Keratinocyte (primary cell): ENCODE results near the gene TSHZ1. TPM values are rescaled to one million over a fixed set of nuclear protein-coding genes. Genes with fewer than 3 reads are reported as not detected.

Source experiments
- DNase-seq: peaks from one replicate; pipeline ENCODE4 v3.0.0-alpha.2; 2011; ENCODE audit warnings: low read depth, missing footprints, low spot score
- FAIRE-seq: peaks from 2 replicates; lab custom pipeline; 2011; peaks lifted over from hg19 to GRCh38; lab: Jason Lieb, UNC
- H2AFZ ChIP-seq: 2 replicates; pipeline ENCODE4 v1.6.0; 2012; ENCODE audit warnings: low read length, control low read depth, inconsistent platforms; ENCODE audit not compliant: control insufficient read depth
- H3K27ac ChIP-seq: 2 replicates; pipeline ENCODE4 v1.5.1; 2011; ENCODE audit warnings: low read length; ENCODE audit not compliant: control insufficient read depth, insufficient read depth
- H3K27me3 ChIP-seq: 3 replicates; pipeline ENCODE4 v1.6.0; 2011; ENCODE audit warnings: low read length; ENCODE audit not compliant: control insufficient read depth, insufficient read depth; ENCODE audit errors: extremely low read depth
- H3K36me3 ChIP-seq, 2 experiments: 2 replicates in 1 of 2; 3 replicates in 1 of 2; pipeline ENCODE4 v1.5.1; 2011; ENCODE audit warnings: low read length in 2 of 2, mild to moderate bottlenecking in 1 of 2; ENCODE audit not compliant: control insufficient read depth in 2 of 2, insufficient read depth in 2 of 2; ENCODE audit errors: extremely low read depth in 1 of 2
- H3K4me1 ChIP-seq: 3 replicates; pipeline ENCODE4 v1.5.1; 2011; ENCODE audit warnings: low read length; ENCODE audit not compliant: control insufficient read depth, insufficient read depth; ENCODE audit errors: extremely low read depth
- H3K4me2 ChIP-seq: 3 replicates; pipeline ENCODE4 v1.6.0; 2011; ENCODE audit warnings: low read depth, low read length; ENCODE audit not compliant: control insufficient read depth, insufficient read depth; ENCODE audit errors: extremely low read depth
- H3K4me3 ChIP-seq, 3 experiments: fragments of 200-600 bp in 1 of 3; sonication (generic) in 1 of 3; 2 replicates in 2 of 3; 3 replicates in 1 of 3; pipeline ENCODE4 v1.5.1; 2011 to 2016; ENCODE audit warnings: low read length in 3 of 3, mild to moderate bottlenecking in 3 of 3, control low read depth in 2 of 3, inconsistent platforms in 1 of 3, low read depth in 1 of 3, mixed read lengths in 1 of 3, mixed run types in 1 of 3, moderate library complexity in 1 of 3; ENCODE audit not compliant: control insufficient read depth in 2 of 3, insufficient read depth in 2 of 3; ENCODE audit errors: extremely low read depth in 1 of 3
- H3K79me2 ChIP-seq: 2 replicates; pipeline ENCODE4 v1.6.0; 2012; ENCODE audit warnings: low read length; ENCODE audit not compliant: control insufficient read depth, insufficient read depth
- H3K9ac ChIP-seq: 3 replicates; pipeline ENCODE4 v1.6.0; 2011; ENCODE audit warnings: low read length; ENCODE audit not compliant: control insufficient read depth, insufficient read depth; ENCODE audit errors: extremely low read depth
- H3K9me1 ChIP-seq: 3 replicates; pipeline ENCODE4 v1.6.0; 2011; ENCODE audit warnings: low read length; ENCODE audit not compliant: control insufficient read depth, insufficient read depth; ENCODE audit errors: extremely low read depth
- H3K9me3 ChIP-seq: 2 replicates; pipeline ENCODE4 v1.5.1; 2012; ENCODE audit warnings: low read depth, low read length; ENCODE audit not compliant: control insufficient read depth
- H4K20me1 ChIP-seq: 3 replicates; pipeline ENCODE4 v1.6.0; 2011; ENCODE audit warnings: low read length; ENCODE audit not compliant: control insufficient read depth, insufficient read depth; ENCODE audit errors: extremely low read depth
- EZH2 ChIP-seq: IDR thresholded peaks from one replicate; pipeline ENCODE4 v1.6.1; 2012; ENCODE audit warnings: inconsistent platforms, mild to moderate bottlenecking, low read length, moderate library complexity
- dilution Hi-C: fragments of 300-500 bp; cut with MboI; formaldehyde crosslinking; loops from one replicate; pipeline ENCODE4 v1.7.0; 2020; ENCODE audit warnings: low sequenced_read_pairs; ENCODE audit not compliant: extremely low pct_ligation_motif_present
- polyA plus RNA-seq, 5 experiments: library from polyadenylated mRNA; depleted of rRNA in 3 of 5; stranded (reverse) in 3 of 5; stranded (forward) in 1 of 5; unstranded in 1 of 5; fragments of >200 nt; gene quantifications; 1 replicate in 1 of 5; 2 replicates in 3 of 5; 3 replicates in 1 of 5; pipeline versions ENCODE4 v1.2.1 to v1.2.3, GENCODE V29; 2011 to 2012; ENCODE audit warnings: missing spikeins in 2 of 5, low read depth in 1 of 5, low replicate concordance in 1 of 5
- TF ChIP-seq, protein P1 (sequence below), 3 experiments: IDR thresholded peaks in 1 of 3; conservative IDR thresholded peaks in 1 of 3; optimal IDR thresholded peaks in 1 of 3; 2 replicates in 2 of 3; 3 replicates in 1 of 3; pipeline versions ENCODE3 to v1.5.1; 2011; ENCODE audit warnings: low read length in 3 of 3, mild to moderate bottlenecking in 3 of 3, moderate library complexity in 2 of 3, control low read depth in 1 of 3, inconsistent platforms in 1 of 3; ENCODE audit not compliant: insufficient read depth in 2 of 3; ENCODE audit errors: extremely low read depth in 1 of 3

Gene TSHZ1
- polyA plus RNA-seq, 1 donor (not counting 4 experiments of a cell fraction or from before 2014, with no cell fraction given) = 2.2 TPM

- dilution Hi-C loops = no loop called here
These were observed 38.5 kb downstream of the TSHZ1 start for GRCh38 chr18:75249175-75249518.

DNA sequence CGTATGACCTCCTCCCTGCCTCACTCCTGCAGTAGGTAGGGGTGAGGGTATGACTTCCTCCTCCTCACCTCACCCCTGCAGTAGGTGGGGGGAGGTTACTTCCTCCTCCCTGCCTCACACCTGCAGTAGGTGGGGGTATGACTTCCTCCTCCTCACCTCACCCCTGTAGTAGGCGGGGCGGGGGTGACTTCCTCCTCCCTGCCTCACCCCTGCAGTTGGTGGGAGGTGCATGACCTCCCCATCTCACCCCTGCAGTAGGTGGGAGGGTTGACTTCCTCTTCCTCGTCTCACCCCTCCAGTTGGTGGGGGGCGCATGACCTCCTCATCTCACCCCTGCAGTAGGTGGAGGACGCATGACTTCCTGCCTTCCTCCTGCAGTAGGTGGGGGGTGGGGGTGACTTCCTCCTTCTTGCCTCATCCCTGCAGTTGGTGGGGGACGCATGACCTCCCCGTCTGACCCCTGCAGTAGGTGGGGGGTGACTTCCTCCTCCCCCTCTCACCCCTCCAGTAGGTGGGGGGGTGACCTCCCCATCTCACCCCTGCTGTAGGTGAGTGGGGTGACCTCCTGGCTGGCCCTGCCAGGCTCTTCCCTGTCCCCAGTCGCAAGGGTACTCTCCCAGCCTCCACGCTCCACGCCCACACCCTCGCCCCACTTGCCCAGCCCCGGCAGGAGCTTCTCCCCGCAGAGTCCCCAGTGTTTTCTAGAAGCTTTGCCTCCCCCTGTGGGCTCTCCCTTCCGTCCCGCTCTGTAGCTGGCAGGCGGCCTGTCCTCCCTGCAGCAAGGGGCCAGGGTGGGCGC, 39.3 kb downstream of the TSHZ1 start:
- H3K9me3 ChIP-seq = no peaks in the 10 kb centered on the region
- FAIRE-seq = no peak
- H3K27me3 ChIP-seq = no peaks in the 10 kb centered on the region
- H3K27ac ChIP-seq = no peak overlapping the region
- H3K36me3 ChIP-seq = no peaks in the 10 kb centered on the region
- H3K9me1 ChIP-seq = no peaks in the 10 kb centered on the region
- no peak overlapping the region for H3K4me2 ChIP-seq
- no peak overlapping the region for H3K4me3 ChIP-seq
- peaks cover 12% of the 10 kb centered on the region for H3K79me2 ChIP-seq
- DNase-seq = no peak
- H3K9ac ChIP-seq = no peak overlapping the region
- H2AFZ ChIP-seq = no peak overlapping the region
- dilution Hi-C loops = no loop called here
- no peaks in the 10 kb centered on the region for H4K20me1 ChIP-seq
- H3K4me1 ChIP-seq = peaks cover 4% of the 10 kb centered on the region
- TF ChIP-seq, protein P1, sequence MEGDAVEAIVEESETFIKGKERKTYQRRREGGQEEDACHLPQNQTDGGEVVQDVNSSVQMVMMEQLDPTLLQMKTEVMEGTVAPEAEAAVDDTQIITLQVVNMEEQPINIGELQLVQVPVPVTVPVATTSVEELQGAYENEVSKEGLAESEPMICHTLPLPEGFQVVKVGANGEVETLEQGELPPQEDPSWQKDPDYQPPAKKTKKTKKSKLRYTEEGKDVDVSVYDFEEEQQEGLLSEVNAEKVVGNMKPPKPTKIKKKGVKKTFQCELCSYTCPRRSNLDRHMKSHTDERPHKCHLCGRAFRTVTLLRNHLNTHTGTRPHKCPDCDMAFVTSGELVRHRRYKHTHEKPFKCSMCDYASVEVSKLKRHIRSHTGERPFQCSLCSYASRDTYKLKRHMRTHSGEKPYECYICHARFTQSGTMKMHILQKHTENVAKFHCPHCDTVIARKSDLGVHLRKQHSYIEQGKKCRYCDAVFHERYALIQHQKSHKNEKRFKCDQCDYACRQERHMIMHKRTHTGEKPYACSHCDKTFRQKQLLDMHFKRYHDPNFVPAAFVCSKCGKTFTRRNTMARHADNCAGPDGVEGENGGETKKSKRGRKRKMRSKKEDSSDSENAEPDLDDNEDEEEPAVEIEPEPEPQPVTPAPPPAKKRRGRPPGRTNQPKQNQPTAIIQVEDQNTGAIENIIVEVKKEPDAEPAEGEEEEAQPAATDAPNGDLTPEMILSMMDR (optimal IDR thresholded peaks at IDR 0.05 in 1 of 3, IDR thresholded peaks at IDR 0.05 in 1 of 3, conservative IDR thresholded peaks at IDR 0.05 in 1 of 3; ENCODE audit: extremely low read depth in 1 of 3, insufficient read depth in 2 of 3, low read length in 3 of 3) = no peak
- no peak for TF ChIP-seq EZH2

More at GRCh38 chr18:75249175-75249518, 38.5 kb downstream of the TSHZ1 start:
- no peak overlapping the region for H3K4me2 ChIP-seq
- no peak overlapping the region for H3K4me3 ChIP-seq
- no peak overlapping the region for H3K27ac ChIP-seq
- no peak for DNase-seq
- H3K9ac ChIP-seq = no peak overlapping the region
- H3K9me3 ChIP-seq = no peaks in the 10 kb centered on the region
- no peak for FAIRE-seq
- H4K20me1 ChIP-seq = no peaks in the 10 kb centered on the region
- H3K79me2 ChIP-seq = peaks cover 12% of the 10 kb centered on the region
- no peaks in the 10 kb centered on the region for H3K36me3 ChIP-seq
- peaks cover 4% of the 10 kb centered on the region for H3K4me1 ChIP-seq
- no peaks in the 10 kb centered on the region for H3K27me3 ChIP-seq
- no peak overlapping the region for H2AFZ ChIP-seq
- no peak for TF ChIP-seq EZH2
- TF ChIP-seq, protein P1 (optimal IDR thresholded peaks at IDR 0.05 in 1 of 3, IDR thresholded peaks at IDR 0.05 in 1 of 3, conservative IDR thresholded peaks at IDR 0.05 in 1 of 3; ENCODE audit: extremely low read depth in 1 of 3, insufficient read depth in 2 of 3, low read length in 3 of 3) = no peak
- H3K9me1 ChIP-seq = no peaks in the 10 kb centered on the region
